ENCODE measurements around the gene TLR7.

DNA sequence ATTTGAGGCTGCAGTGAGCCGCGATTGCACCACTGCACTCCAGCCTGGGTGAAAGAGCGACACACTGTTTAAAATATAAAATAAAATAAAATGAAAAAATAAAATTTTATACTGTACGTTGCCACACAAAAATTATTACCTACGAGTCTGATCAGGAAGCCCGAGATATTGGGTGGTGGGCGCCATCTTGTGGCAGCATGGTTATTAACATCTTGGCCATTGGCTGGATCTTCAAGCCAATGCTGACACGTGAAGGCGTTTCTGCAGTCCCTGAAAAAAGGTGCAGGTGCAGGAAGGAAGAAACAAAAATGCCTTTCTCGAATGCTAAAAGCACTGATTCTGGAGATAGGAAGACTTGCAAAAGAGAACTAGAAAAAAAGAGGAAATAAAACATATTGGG lies 34.6 kb downstream of the TLR7 start:
- no peak for TF ChIP-seq SUZ12 (IDR thresholded peaks at IDR 0.05; ENCODE audit: extremely low read depth, insufficient read depth, insufficient read length)
- no peak for TF ChIP-seq YY1 (IDR thresholded peaks at IDR 0.05; ENCODE audit: insufficient read depth, insufficient read length)
- no peak for TF ChIP-seq ZNF274 (IDR thresholded peaks at IDR 0.05; ENCODE audit: low read depth, low read length)

Measured in NT2/D1 (cell line).